Gastroesophageal sphincter (tissue), 3 donors: Measurements from ENCODE around the gene RAB11A.

Experiments
- EP300 ChIP-seq: sonication (generic); formaldehyde crosslinking; IDR thresholded peaks from one replicate; pipeline ENCODE4 v1.6.1; 2017; ENCODE audit warnings: antibody characterized with exemption, mild to moderate bottlenecking
- POLR2A ChIP-seq, 2 donors: fragments of 450-650 bp; IDR thresholded peaks; one replicate each; pipeline ENCODE4 v1.6.1; 2017; ENCODE audit warnings: antibody characterized with exemption in 2 of 2, mild to moderate bottlenecking in 2 of 2, moderate library complexity in 1 of 2
- POLR2AphosphoS5 ChIP-seq: sonication (generic); formaldehyde crosslinking; IDR thresholded peaks from one replicate; pipeline ENCODE4 v1.6.1; 2017; ENCODE audit warnings: antibody characterized with exemption
- TF ChIP-seq, protein P1 (sequence below), 4 experiments: fragments of 200-600 bp in 2 of 4; fragments of 450-650 bp in 2 of 4; sonication (generic) in 1 of 4; IDR thresholded peaks; one replicate each; pipeline ENCODE4 v1.5.1; 2017 to 2019; ENCODE audit warnings: antibody characterized with exemption in 4 of 4, mild to moderate bottlenecking in 2 of 4, moderate library complexity in 2 of 4

GRCh38 chr15:65884511-65884910 lies 15.2 kb downstream of the RAB11A start:
- TF ChIP-seq POLR2AphosphoS5 (no peak), POLR2A (IDR thresholded peaks at IDR 0.05) (no peak), EP300 (no peak)
- TF ChIP-seq, protein P1, sequence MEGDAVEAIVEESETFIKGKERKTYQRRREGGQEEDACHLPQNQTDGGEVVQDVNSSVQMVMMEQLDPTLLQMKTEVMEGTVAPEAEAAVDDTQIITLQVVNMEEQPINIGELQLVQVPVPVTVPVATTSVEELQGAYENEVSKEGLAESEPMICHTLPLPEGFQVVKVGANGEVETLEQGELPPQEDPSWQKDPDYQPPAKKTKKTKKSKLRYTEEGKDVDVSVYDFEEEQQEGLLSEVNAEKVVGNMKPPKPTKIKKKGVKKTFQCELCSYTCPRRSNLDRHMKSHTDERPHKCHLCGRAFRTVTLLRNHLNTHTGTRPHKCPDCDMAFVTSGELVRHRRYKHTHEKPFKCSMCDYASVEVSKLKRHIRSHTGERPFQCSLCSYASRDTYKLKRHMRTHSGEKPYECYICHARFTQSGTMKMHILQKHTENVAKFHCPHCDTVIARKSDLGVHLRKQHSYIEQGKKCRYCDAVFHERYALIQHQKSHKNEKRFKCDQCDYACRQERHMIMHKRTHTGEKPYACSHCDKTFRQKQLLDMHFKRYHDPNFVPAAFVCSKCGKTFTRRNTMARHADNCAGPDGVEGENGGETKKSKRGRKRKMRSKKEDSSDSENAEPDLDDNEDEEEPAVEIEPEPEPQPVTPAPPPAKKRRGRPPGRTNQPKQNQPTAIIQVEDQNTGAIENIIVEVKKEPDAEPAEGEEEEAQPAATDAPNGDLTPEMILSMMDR (IDR thresholded peaks at IDR 0.05): no peak
